GM23248 (cell line): ENCODE results near the gene FAM193A. TPM values are rescaled to one million over a fixed set of nuclear protein-coding genes. Genes with fewer than 3 reads are reported as not detected.
"Not testable (repeated sequence)": the region's sequence is repeated elsewhere in the genome, so short reads cannot be mapped to it uniquely, and the experiment has no call there.

Experiments used
- DNase-seq: peaks from one replicate; pipeline ENCODE4 v3.0.0-alpha.2; 2015
- H2AFZ ChIP-seq: fragments of 200-600 bp; sonication (generic); 2 replicates; pipeline ENCODE4 v1.6.1; 2016; ENCODE audit warnings: antibody characterized with exemption
- H3F3A ChIP-seq: fragments of 200-600 bp; sonication (generic); 2 replicates; pipeline ENCODE4 v1.6.1; 2016; ENCODE audit warnings: mild to moderate bottlenecking, antibody characterized with exemption, mixed run types; ENCODE audit not compliant: insufficient read depth
- H3K27ac ChIP-seq: fragments of 200-600 bp; sonication (generic); 2 replicates; pipeline ENCODE4 v1.5.1; 2016; ENCODE audit warnings: mild to moderate bottlenecking
- H3K27me3 ChIP-seq: fragments of 200-600 bp; sonication (generic); replicated peaks from 2 replicates; pipeline ENCODE4 v1.6.1; 2016; ENCODE audit warnings: mild to moderate bottlenecking; ENCODE audit not compliant: insufficient read depth
- H3K36me3 ChIP-seq: fragments of 200-600 bp; sonication (generic); 2 replicates; pipeline ENCODE4 v1.6.1; 2016; ENCODE audit warnings: low read depth, mild to moderate bottlenecking
- H3K4me1 ChIP-seq: fragments of 200-600 bp; sonication (generic); 2 replicates; pipeline ENCODE4 v1.6.1; 2016; ENCODE audit warnings: mild to moderate bottlenecking; ENCODE audit not compliant: insufficient read depth
- H3K4me2 ChIP-seq: fragments of 200-600 bp; sonication (generic); one replicate; pipeline ENCODE4 v1.6.1; 2016; ENCODE audit warnings: mild to moderate bottlenecking; ENCODE audit not compliant: unreplicated experiment
- H3K4me3 ChIP-seq: fragments of 200-600 bp; sonication (generic); 2 replicates; pipeline ENCODE4 v1.5.1; 2016; ENCODE audit warnings: mild to moderate bottlenecking
- H3K79me2 ChIP-seq: fragments of 200-600 bp; sonication (generic); 2 replicates; pipeline ENCODE4 v1.6.1; 2016; ENCODE audit warnings: mild to moderate bottlenecking; ENCODE audit not compliant: insufficient read depth
- H3K9ac ChIP-seq: fragments of 200-600 bp; sonication (generic); 2 replicates; pipeline ENCODE4 v1.6.1; 2016; ENCODE audit warnings: mild to moderate bottlenecking
- H3K9me2 ChIP-seq: fragments of 200-600 bp; sonication (generic); 2 replicates; pipeline ENCODE4 v1.6.1; 2016; ENCODE audit warnings: mixed run types, mild to moderate bottlenecking, moderate library complexity; ENCODE audit not compliant: insufficient read depth
- H3K9me3 ChIP-seq: fragments of 200-600 bp; sonication (generic); one replicate; pipeline ENCODE4 v1.6.1; 2017; ENCODE audit warnings: low read depth
- H4K20me1 ChIP-seq: fragments of 200-600 bp; sonication (generic); 2 replicates; pipeline ENCODE4 v1.6.0; 2016; ENCODE audit not compliant: insufficient read depth
- EZH2 ChIP-seq: fragments of 200-600 bp; sonication (generic); IDR thresholded peaks from 2 replicates; pipeline ENCODE4 v1.6.1; 2018; ENCODE audit warnings: antibody characterized with exemption, mild to moderate bottlenecking; ENCODE audit not compliant: insufficient read depth, poor library complexity, severe bottlenecking
- EZH2phosphoT487 ChIP-seq: fragments of 200-600 bp; sonication (generic); IDR thresholded peaks from 2 replicates; pipeline ENCODE4 v1.6.1; 2018; ENCODE audit warnings: antibody characterized with exemption, moderate library complexity, mild to moderate bottlenecking, low read depth; ENCODE audit not compliant: insufficient read depth
- WGBS, 2 experiments: methylation state at CpG; one replicate each; pipeline ENCODE4 v1.1.6; 2015 to 2017; ENCODE audit warnings: low lambda C conversion rate in 2 of 2, low coverage in 1 of 2; ENCODE audit errors: missing lambda C conversion rate in 2 of 2; 5-methylcytosine and 5-hydroxymethylcytosine counted together
- in situ Hi-C: fragments of 300-500 bp; cut with MboI; formaldehyde crosslinking; loops from 2 replicates; pipeline ENCODE4 v1.15.0; 2020
- polyA plus RNA-seq: library from polyadenylated mRNA; unstranded; fragments of >200 nt; fragmentation: Nextera tagmentation; extraction: Ambion mirVana; gene quantifications from 2 replicates; pipeline ENCODE4 v1.2.1, GENCODE V29; 2016
- total RNA-seq: library from RNA; depleted of rRNA; stranded (reverse); fragments of >200 nt; shearing (Covaris generic); gene quantifications from 2 replicates; pipeline ENCODE4 v1.2.3, GENCODE V29; 2014

The FAM193A gene
- total and polyA plus RNA-seq, 2 experiments from 2014 or later = 5.0 to 19.0 TPM

GRCh38 chr4:2761035-2761923, 224.8 kb downstream of the FAM193A start:
- H3K9me2 ChIP-seq = no peaks in the 10 kb centered on the region
- H3K36me3 ChIP-seq = no peaks in the 10 kb centered on the region
- TF ChIP-seq EZH2phosphoT487 (no peak), EZH2 (no peak)
- H3K9ac ChIP-seq = no peak overlapping the region
- H2AFZ ChIP-seq = no peak overlapping the region
- H4K20me1 ChIP-seq = no peaks in the 10 kb centered on the region
- 71 to 74% methylated on average over 14 of the region's 14 CpGs for WGBS, 2 experiments
- H3K27ac ChIP-seq = no peak overlapping the region
- H3K9me3 ChIP-seq = no peaks in the 10 kb centered on the region
- H3K4me2 ChIP-seq = no peak overlapping the region
- in situ Hi-C loops = no loop called here
- H3K4me3 ChIP-seq = no peak overlapping the region
- H3F3A ChIP-seq = 0 out of 2 replicates have a peak, but pooled peaks cover 3% of the 10 kb centered on the region
- DNase-seq = no peak
- H3K4me1 ChIP-seq = no peaks in the 10 kb centered on the region
- no peaks in the 10 kb centered on the region for H3K79me2 ChIP-seq
- no peaks in the 10 kb centered on the region for H3K27me3 ChIP-seq

GRCh38 chr4:2762048-2762447, 225.6 kb downstream of the FAM193A start:
- Histone ChIP-seq H3K27me3 (no peaks in the 10 kb centered on the region), H3K27ac (no peak overlapping the region), H3K36me3 (no peaks in the 10 kb centered on the region), H3K9me2 (no peaks in the 10 kb centered on the region), H3K4me3 (no peak overlapping the region), H3K79me2 (no peaks in the 10 kb centered on the region), H3K4me2 (no peak overlapping the region), H4K20me1 (no peaks in the 10 kb centered on the region), H3K9ac (no peak overlapping the region), H3K9me3 (no peaks in the 10 kb centered on the region), H3F3A (0 out of 2 replicates have a peak, but pooled peaks cover 3% of the 10 kb centered on the region), H2AFZ (no peak overlapping the region), H3K4me1 (no peaks in the 10 kb centered on the region)
- DNase-seq = no peak
- in situ Hi-C loops = no loop called here
- TF ChIP-seq EZH2phosphoT487 = no peak
- TF ChIP-seq EZH2 = no peak
- WGBS, 2 experiments = 47 to 53% methylated on average over 5 of the region's 5 CpGs

- H3K9ac ChIP-seq, H3K27me3 ChIP-seq, H2AFZ ChIP-seq, H3K4me3 ChIP-seq, H3K9me3 ChIP-seq, in situ Hi-C loops, H3K36me3 ChIP-seq, DNase-seq, H3K4me1 ChIP-seq, H3K9me2 ChIP-seq, H3K79me2 ChIP-seq, H3F3A ChIP-seq, H4K20me1 ChIP-seq, H3K4me2 ChIP-seq, H3K27ac ChIP-seq: not testable (repeated sequence)
- 95 to 96% methylated on average over 33 to 41 of the region's 42 CpGs for WGBS, 2 experiments
Measured at GRCh38 chr4:2762486-2763370, 226.3 kb downstream of the FAM193A start.

- Histone ChIP-seq H4K20me1 (no peaks in the 10 kb centered on the region), H3K4me2 (peak overlapping the region; percentile 84), H3K4me3 (peak overlapping the region; percentile 79), H3K9me2 (no peaks in the 10 kb centered on the region), H3K27me3 (no peaks in the 10 kb centered on the region), H3F3A (0 out of 2 replicates have a peak, but pooled peaks cover 3% of the 10 kb centered on the region), H3K4me1 (no peaks in the 10 kb centered on the region), H2AFZ (peak overlapping the region; percentile 94), H3K9ac (peak overlapping the region; percentile 79), H3K27ac (peak overlapping the region; percentile 31; the same call in 1 of the 2 replicates), H3K9me3 (no peaks in the 10 kb centered on the region), H3K79me2 (no peaks in the 10 kb centered on the region), H3K36me3 (no peaks in the 10 kb centered on the region)
- DNase-seq = peak; percentile 84
- WGBS, 2 experiments = 20 to 24% methylated on average over 23 of the region's 23 CpGs
- in situ Hi-C loops = no loop called here
- TF ChIP-seq EZH2 (no peak), EZH2phosphoT487 (no peak)
Measured at GRCh38 chr4:2763511-2763967, 227.1 kb downstream of the FAM193A start.
